ENCODE results near the gene AQP12A.

AQP12A gene

GRCh38 chr2:240719676-240720545 is 28.2 kb downstream of the AQP12A start:
- no peak overlapping the region for H2AK5ac ChIP-seq (ENCODE audit: low read depth, low read length)
- no peaks in the 10 kb centered on the region for H3K4me1 ChIP-seq (ENCODE audit: control insufficient read depth in 2 of 2, insufficient read depth in 1 of 2, low read depth in 1 of 2, low read length in 2 of 2)
- no peaks in the 10 kb centered on the region for H3K9me3 ChIP-seq (replicated peaks in 1 of 2; ENCODE audit: control insufficient read depth in 2 of 2, insufficient read depth in 1 of 2, low read depth in 1 of 2, low read length in 2 of 2)
- H2BK120ac ChIP-seq (ENCODE audit: low read depth, low read length), result no peak overlapping the region
- no peaks in the 10 kb centered on the region for H3K27me3 ChIP-seq (ENCODE audit: control insufficient read depth in 3 of 3, insufficient read depth in 3 of 3, low read depth in 1 of 3, low read length in 3 of 3)
- H2BK5ac ChIP-seq (ENCODE audit: low read length), result peak overlapping the region; percentile 39
- no peak overlapping the region for H3K23ac ChIP-seq (ENCODE audit: low read depth, low read length, poor library complexity)
- DNase-seq (ENCODE audit: low spot score), result no peak
- H2BK12ac ChIP-seq (ENCODE audit: low read length), result no peak overlapping the region
- H3K27ac ChIP-seq (replicated peaks; ENCODE audit: low read length), result no peak overlapping the region
- H3K9ac ChIP-seq (ENCODE audit: low read depth, low read length, poor library complexity), result no peak overlapping the region
- H3K4me3 ChIP-seq (ENCODE audit: low read length in 2 of 2), result no peak overlapping the region
- H3K14ac ChIP-seq (ENCODE audit: low read length), result peak overlapping the region; percentile 47
- no peak overlapping the region for H4K8ac ChIP-seq (ENCODE audit: low read depth, low read length)
- peaks cover 9% of the 10 kb centered on the region for H3K79me1 ChIP-seq (ENCODE audit: low read depth, low read length)
- no peak overlapping the region for H3K18ac ChIP-seq (ENCODE audit: low read length)
- H3K4me2 ChIP-seq (ENCODE audit: insufficient read depth, low read length, poor library complexity, severe bottlenecking), result no peak overlapping the region
- H2BK15ac ChIP-seq (ENCODE audit: low read length), result no peak overlapping the region
- no peak overlapping the region for H3K4ac ChIP-seq (ENCODE audit: low read length)
- whole genome bisulfite sequencing, 2 donors (ENCODE audit: extremely low coverage in 2 of 2, insufficient read length in 2 of 2, insufficient replicate concordance in 1 of 2), result no CpG with 5 or more reads among the region's 25 CpGs
- H3K36me3 ChIP-seq (replicated peaks in 1 of 2; ENCODE audit: control insufficient read depth in 2 of 2, insufficient read depth in 2 of 2, low read length in 2 of 2), result peaks cover 30 to 47% of the 10 kb centered on the region in 2 donors
- no peak overlapping the region for H4K91ac ChIP-seq (ENCODE audit: low read depth, low read length, poor library complexity)
- no peak overlapping the region for H2AFZ ChIP-seq (ENCODE audit: low read length)

DNA sequence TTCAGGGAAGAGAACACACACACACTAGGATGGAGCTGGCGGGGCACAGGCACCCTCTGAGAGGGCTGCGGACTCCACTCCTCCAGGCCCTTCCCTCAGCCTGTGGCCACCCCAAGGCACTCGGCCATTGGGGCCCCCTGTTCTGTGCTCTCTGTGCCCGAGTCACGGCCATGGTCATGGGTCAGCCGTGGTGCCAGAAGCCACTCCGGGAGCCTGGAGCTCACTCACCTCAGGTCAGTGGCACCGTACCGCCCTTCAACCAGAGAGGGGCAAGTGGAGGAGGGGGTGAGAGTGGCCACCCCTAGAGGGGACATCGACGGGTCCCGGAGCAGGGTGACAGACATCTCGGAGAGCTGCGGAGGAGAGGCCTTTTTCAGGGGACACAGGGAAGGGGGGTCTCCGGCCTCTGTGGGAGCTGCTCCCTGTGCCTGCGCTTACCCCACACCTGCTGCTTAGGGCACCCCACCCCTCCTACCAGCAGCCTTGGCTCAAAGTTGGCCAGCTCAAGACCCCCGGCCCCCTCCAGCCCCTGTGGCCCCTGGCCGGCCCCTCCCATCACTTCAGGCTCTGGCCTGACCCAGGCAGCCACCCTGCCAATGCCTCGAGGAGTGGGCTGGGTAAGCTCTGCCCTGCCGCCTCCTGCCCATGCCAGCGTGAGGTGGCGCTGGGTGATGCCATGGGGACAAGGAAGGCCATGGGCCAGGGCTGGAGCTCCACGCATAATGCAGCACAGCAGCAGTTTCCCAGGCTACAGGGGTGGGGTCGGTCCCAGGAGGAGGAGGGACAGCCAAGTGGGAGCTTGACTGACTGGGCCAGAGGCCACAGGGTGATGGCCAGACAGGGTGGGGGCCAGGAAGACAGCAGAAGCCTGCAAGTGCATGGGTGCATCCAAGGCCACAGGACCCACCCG is 29.3 kb downstream of the AQP12A start:
- no peak overlapping the region for H4K91ac ChIP-seq (ENCODE audit: low read depth, low read length, poor library complexity)
- H3K14ac ChIP-seq (ENCODE audit: low read length), result no peak overlapping the region
- no peak for DNase-seq (ENCODE audit: low spot score)
- peaks cover 9% of the 10 kb centered on the region for H3K79me1 ChIP-seq (ENCODE audit: low read depth, low read length)
- no peaks in the 10 kb centered on the region for H3K4me1 ChIP-seq (ENCODE audit: control insufficient read depth in 2 of 2, insufficient read depth in 1 of 2, low read depth in 1 of 2, low read length in 2 of 2)
- WGBS, 2 donors (ENCODE audit: extremely low coverage in 2 of 2, insufficient read length in 2 of 2, insufficient replicate concordance in 1 of 2), result no CpG with 5 or more reads among the region's 25 CpGs
- peaks cover 0 to 2% of the 10 kb centered on the region in 2 donors for H3K9me3 ChIP-seq (replicated peaks in 1 of 2; ENCODE audit: control insufficient read depth in 2 of 2, insufficient read depth in 1 of 2, low read depth in 1 of 2, low read length in 2 of 2)
- no peak overlapping the region for H4K8ac ChIP-seq (ENCODE audit: low read depth, low read length)
- no peak overlapping the region for H2AK5ac ChIP-seq (ENCODE audit: low read depth, low read length)
- H2BK12ac ChIP-seq (ENCODE audit: low read length), result no peak overlapping the region
- H3K27me3 ChIP-seq (ENCODE audit: control insufficient read depth in 3 of 3, insufficient read depth in 3 of 3, low read depth in 1 of 3, low read length in 3 of 3), result no peaks in the 10 kb centered on the region
- H3K4me3 ChIP-seq (ENCODE audit: low read length in 2 of 2), result no peak overlapping the region
- no peak overlapping the region for H3K9ac ChIP-seq (ENCODE audit: low read depth, low read length, poor library complexity)
- peaks cover 40 to 54% of the 10 kb centered on the region in 2 donors for H3K36me3 ChIP-seq (replicated peaks in 1 of 2; ENCODE audit: control insufficient read depth in 2 of 2, insufficient read depth in 2 of 2, low read length in 2 of 2)
- no peak overlapping the region for H2AFZ ChIP-seq (ENCODE audit: low read length)
- peak overlapping the region; percentile 48 for H3K18ac ChIP-seq (ENCODE audit: low read length)
- no peak overlapping the region for H2BK15ac ChIP-seq (ENCODE audit: low read length)
- no peak overlapping the region for H2BK5ac ChIP-seq (ENCODE audit: low read length)
- H3K23ac ChIP-seq (ENCODE audit: low read depth, low read length, poor library complexity), result no peak overlapping the region
- no peak overlapping the region for H3K4me2 ChIP-seq (ENCODE audit: insufficient read depth, low read length, poor library complexity, severe bottlenecking)
- H3K4ac ChIP-seq (ENCODE audit: low read length), result no peak overlapping the region
- no peak overlapping the region for H2BK120ac ChIP-seq (ENCODE audit: low read depth, low read length)
- H3K27ac ChIP-seq (replicated peaks; ENCODE audit: low read length), result no peak overlapping the region

- H3K9ac ChIP-seq (ENCODE audit: low read depth, low read length, poor library complexity), result no peak overlapping the region
- H2AFZ ChIP-seq (ENCODE audit: low read length), result no peak overlapping the region
- no peak overlapping the region for H3K27ac ChIP-seq (replicated peaks; ENCODE audit: low read length)
- H3K4me1 ChIP-seq (ENCODE audit: control insufficient read depth in 2 of 2, insufficient read depth in 1 of 2, low read depth in 1 of 2, low read length in 2 of 2), result no peaks in the 10 kb centered on the region
- H3K23ac ChIP-seq (ENCODE audit: low read depth, low read length, poor library complexity), result no peak overlapping the region
- peaks cover 0 to 2% of the 10 kb centered on the region in 2 donors for H3K9me3 ChIP-seq (replicated peaks in 1 of 2; ENCODE audit: control insufficient read depth in 2 of 2, insufficient read depth in 1 of 2, low read depth in 1 of 2, low read length in 2 of 2)
- H2BK15ac ChIP-seq (ENCODE audit: low read length), result no peak overlapping the region
- H3K36me3 ChIP-seq (replicated peaks in 1 of 2; ENCODE audit: control insufficient read depth in 2 of 2, insufficient read depth in 2 of 2, low read length in 2 of 2), result peaks cover 43 to 55% of the 10 kb centered on the region in 2 donors
- no peak overlapping the region for H3K18ac ChIP-seq (ENCODE audit: low read length)
- WGBS, 2 donors (ENCODE audit: extremely low coverage in 2 of 2, insufficient read length in 2 of 2, insufficient replicate concordance in 1 of 2), result no CpG with 5 or more reads among the region's 20 CpGs
- no peak for DNase-seq (ENCODE audit: low spot score)
- peak overlapping the region; percentile 23 for H4K8ac ChIP-seq (ENCODE audit: low read depth, low read length)
- no peak overlapping the region for H4K91ac ChIP-seq (ENCODE audit: low read depth, low read length, poor library complexity)
- no peaks in the 10 kb centered on the region for H3K27me3 ChIP-seq (ENCODE audit: control insufficient read depth in 3 of 3, insufficient read depth in 3 of 3, low read depth in 1 of 3, low read length in 3 of 3)
- H3K79me1 ChIP-seq (ENCODE audit: low read depth, low read length), result peaks cover 9% of the 10 kb centered on the region
- no peak overlapping the region for H3K4ac ChIP-seq (ENCODE audit: low read length)
- no peak overlapping the region for H2BK12ac ChIP-seq (ENCODE audit: low read length)
- H3K4me2 ChIP-seq (ENCODE audit: insufficient read depth, low read length, poor library complexity, severe bottlenecking), result no peak overlapping the region
- peak overlapping the region; percentile 17 for H3K14ac ChIP-seq (ENCODE audit: low read length)
- no peak overlapping the region for H3K4me3 ChIP-seq (ENCODE audit: low read length in 2 of 2)
- H2BK5ac ChIP-seq (ENCODE audit: low read length), result peak overlapping the region; percentile 19
- no peak overlapping the region for H2BK120ac ChIP-seq (ENCODE audit: low read depth, low read length)
- no peak overlapping the region for H2AK5ac ChIP-seq (ENCODE audit: low read depth, low read length)
Measured at GRCh38 chr2:240721596-240722180, 30.0 kb downstream of the AQP12A start.
